WTC11 (cell line): ENCODE data around the gene CUEDC1.

ENCODE experiments used
- TCF7 ChIP-seq: sonication (generic); formaldehyde crosslinking; IDR thresholded peaks from 2 replicates; pipeline ENCODE4 v1.8.0; 2022; ENCODE audit warnings: mild to moderate bottlenecking, low read depth, missing genetic modification reagents, moderate library complexity
- TF ChIP-seq, protein P1 (sequence below): sonication (generic); formaldehyde crosslinking; conservative IDR thresholded peaks from 2 replicates; pipeline ENCODE4 v1.8.1; 2023; ENCODE audit warnings: mild to moderate bottlenecking, low read depth, missing genetic modification reagents, moderate library complexity

DNA sequence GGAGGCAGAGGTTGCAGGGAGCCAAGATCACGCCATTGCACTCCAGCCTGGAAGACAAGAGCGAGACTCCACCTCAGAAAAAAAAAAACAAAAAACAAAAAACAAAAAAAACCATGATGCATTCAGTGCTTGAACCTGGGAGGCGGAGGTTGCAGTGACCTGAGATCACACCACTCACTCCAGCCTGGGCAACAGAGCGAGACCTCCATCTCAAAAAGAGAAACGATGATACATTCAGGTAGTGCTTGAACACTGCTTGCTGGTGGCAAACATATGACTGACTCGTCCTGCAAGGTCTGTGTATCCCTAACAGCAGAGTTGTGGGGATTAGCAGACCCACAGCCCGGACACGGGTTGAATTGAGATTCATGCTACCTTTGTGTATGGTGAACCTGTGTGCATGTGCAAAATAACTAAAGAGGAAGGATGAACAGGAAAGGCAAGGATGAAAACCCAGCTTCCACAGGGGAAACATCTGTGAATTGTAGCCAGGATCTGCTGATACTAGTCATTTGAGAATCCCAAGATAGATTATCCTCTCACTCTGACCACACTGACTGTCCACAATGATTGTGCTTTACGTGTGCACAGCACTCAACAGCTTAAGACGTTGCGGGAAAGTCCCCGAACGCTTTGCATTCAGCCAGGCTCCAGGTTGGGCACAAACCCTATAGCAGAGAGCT lies 53.0 kb downstream of the CUEDC1 start:
- TF ChIP-seq, protein P1, sequence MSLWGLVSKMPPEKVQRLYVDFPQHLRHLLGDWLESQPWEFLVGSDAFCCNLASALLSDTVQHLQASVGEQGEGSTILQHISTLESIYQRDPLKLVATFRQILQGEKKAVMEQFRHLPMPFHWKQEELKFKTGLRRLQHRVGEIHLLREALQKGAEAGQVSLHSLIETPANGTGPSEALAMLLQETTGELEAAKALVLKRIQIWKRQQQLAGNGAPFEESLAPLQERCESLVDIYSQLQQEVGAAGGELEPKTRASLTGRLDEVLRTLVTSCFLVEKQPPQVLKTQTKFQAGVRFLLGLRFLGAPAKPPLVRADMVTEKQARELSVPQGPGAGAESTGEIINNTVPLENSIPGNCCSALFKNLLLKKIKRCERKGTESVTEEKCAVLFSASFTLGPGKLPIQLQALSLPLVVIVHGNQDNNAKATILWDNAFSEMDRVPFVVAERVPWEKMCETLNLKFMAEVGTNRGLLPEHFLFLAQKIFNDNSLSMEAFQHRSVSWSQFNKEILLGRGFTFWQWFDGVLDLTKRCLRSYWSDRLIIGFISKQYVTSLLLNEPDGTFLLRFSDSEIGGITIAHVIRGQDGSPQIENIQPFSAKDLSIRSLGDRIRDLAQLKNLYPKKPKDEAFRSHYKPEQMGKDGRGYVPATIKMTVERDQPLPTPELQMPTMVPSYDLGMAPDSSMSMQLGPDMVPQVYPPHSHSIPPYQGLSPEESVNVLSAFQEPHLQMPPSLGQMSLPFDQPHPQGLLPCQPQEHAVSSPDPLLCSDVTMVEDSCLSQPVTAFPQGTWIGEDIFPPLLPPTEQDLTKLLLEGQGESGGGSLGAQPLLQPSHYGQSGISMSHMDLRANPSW, result no peak
- no peak for TF ChIP-seq TCF7
